ENCODE measurements around the gene MMP21. TPM values are rescaled to one million over a fixed set of nuclear protein-coding genes. Genes with fewer than 3 reads are reported as not detected.

MMP21 gene
- total RNA-seq, 1 donor from 2014 or later = 0.35 TPM

- Mint-ChIP-seq H3K4me1 (no peaks in the 10 kb centered on the region), H3K27ac (no peak overlapping the region), H3K4me3 (no peak overlapping the region), H3K9me3 (no peaks in the 10 kb centered on the region), H3K27me3 (no peaks in the 10 kb centered on the region), H3K36me3 (ENCODE audit: low read depth) (peaks cover 58% of the 10 kb centered on the region)
- ATAC-seq (ENCODE audit: low read depth) (no peak), DNase-seq (no peak)
- CTCF ChIA-PET = no interaction called here
- TF ChIP-seq CTCF (IDR thresholded peaks at IDR 0.05) = no peak
- POLR2A ChIA-PET = no interaction called here
- intact Hi-C loops (cut with micrococcal nuclease) = no loop called here
These were observed 24.0 kb upstream of the MMP21 start for GRCh38 chr10:125799451-125800182.

- Mint-ChIP-seq H3K27me3 (no peaks in the 10 kb centered on the region), H3K27ac (no peak overlapping the region), H3K4me1 (no peaks in the 10 kb centered on the region), H3K36me3 (ENCODE audit: low read depth) (peaks cover 68% of the 10 kb centered on the region), H3K4me3 (no peak overlapping the region), H3K9me3 (no peaks in the 10 kb centered on the region)
- DNase-seq (no peak), ATAC-seq (ENCODE audit: low read depth) (no peak)
- ChIA-PET CTCF (no interaction called here), POLR2A (no interaction called here)
- TF ChIP-seq CTCF (IDR thresholded peaks at IDR 0.05) = no peak
- intact Hi-C loops (cut with micrococcal nuclease) = no loop called here
These were observed 22.5 kb upstream of the MMP21 start for GRCh38 chr10:125797994-125798662.

GRCh38 chr10:125797424-125797823 lies 21.8 kb upstream of the MMP21 start:
- DNase-seq = no peak
- peaks cover 71% of the 10 kb centered on the region for H3K36me3 Mint-ChIP-seq (ENCODE audit: low read depth)
- no peaks in the 10 kb centered on the region for H3K27me3 Mint-ChIP-seq
- CTCF ChIA-PET = no interaction called here
- H3K4me3 Mint-ChIP-seq = no peak overlapping the region
- POLR2A ChIA-PET = no interaction called here
- no peak overlapping the region for H3K27ac Mint-ChIP-seq
- intact Hi-C loops (cut with micrococcal nuclease) = no loop called here
- H3K4me1 Mint-ChIP-seq = no peaks in the 10 kb centered on the region
- H3K9me3 Mint-ChIP-seq = no peaks in the 10 kb centered on the region
- TF ChIP-seq CTCF (IDR thresholded peaks at IDR 0.05) = no peak
- ATAC-seq (ENCODE audit: low read depth) = no peak

GRCh38 chr10:125795637-125796190 lies 20.1 kb upstream of the MMP21 start:
- POLR2A ChIA-PET = no interaction called here

More at GRCh38 chr10:125795637-125796190, 20.1 kb upstream of the MMP21 start:
- H3K4me3 Mint-ChIP-seq = no peak overlapping the region
- no peaks in the 10 kb centered on the region for H3K9me3 Mint-ChIP-seq
- DNase-seq = no peak
- H3K27ac Mint-ChIP-seq = no peak overlapping the region
- CTCF ChIA-PET = no interaction called here
- no peaks in the 10 kb centered on the region for H3K4me1 Mint-ChIP-seq
- intact Hi-C loops (cut with micrococcal nuclease) = no loop called here
- no peaks in the 10 kb centered on the region for H3K27me3 Mint-ChIP-seq
- H3K36me3 Mint-ChIP-seq (ENCODE audit: low read depth) = peaks cover 72% of the 10 kb centered on the region
- TF ChIP-seq CTCF (IDR thresholded peaks at IDR 0.05) = no peak
- no peak for ATAC-seq (ENCODE audit: low read depth)
